Mesenchymal stem cell (in vitro differentiated cells and primary cell): ENCODE measurements around the gene THTPA.

Source experiments
- DNase-seq: peaks from one replicate; pipeline ENCODE4 v3.0.0-alpha.2; 2013
- H2AFZ ChIP-seq: one replicate; pipeline ENCODE4 v1.6.1; 2013; ENCODE audit warnings: low read depth, mild to moderate bottlenecking, control low read depth, inconsistent platforms, low read length, moderate library complexity
- H2AK5ac ChIP-seq: 2 replicates; pipeline ENCODE4 v1.6.1; 2013; ENCODE audit warnings: low read length, moderate library complexity, mild to moderate bottlenecking, inconsistent platforms; ENCODE audit not compliant: severe bottlenecking
- H2BK120ac ChIP-seq: one replicate; pipeline ENCODE4 v1.6.1; 2013; ENCODE audit warnings: low read depth, mild to moderate bottlenecking, inconsistent platforms, low read length, moderate library complexity
- H2BK12ac ChIP-seq, 2 experiments: one replicate each; pipeline ENCODE4 v1.6.1; 2013; ENCODE audit warnings: inconsistent platforms in 2 of 2, low read length in 2 of 2, mild to moderate bottlenecking in 2 of 2, moderate library complexity in 2 of 2, control low read depth in 1 of 2
- H2BK15ac ChIP-seq: one replicate; pipeline ENCODE4 v1.6.1; 2013; ENCODE audit warnings: mild to moderate bottlenecking, low read depth, inconsistent platforms; ENCODE audit not compliant: poor library complexity, severe bottlenecking
- H2BK5ac ChIP-seq: 2 replicates; pipeline ENCODE4 v1.6.1; 2013; ENCODE audit warnings: low read depth, mild to moderate bottlenecking, low read length, control low read depth, inconsistent platforms; ENCODE audit not compliant: poor library complexity, severe bottlenecking
- H3K14ac ChIP-seq, 2 experiments: one replicate each; pipeline ENCODE4 v1.6.1; 2013; ENCODE audit warnings: inconsistent platforms in 2 of 2, low read length in 2 of 2, control low read depth in 1 of 2, mild to moderate bottlenecking in 1 of 2, moderate library complexity in 1 of 2
- H3K18ac ChIP-seq, 2 experiments: one replicate each; pipeline ENCODE4 v1.6.1; 2013; ENCODE audit warnings: inconsistent platforms in 2 of 2, low read length in 2 of 2, control low read depth in 1 of 2, low read depth in 1 of 2, mild to moderate bottlenecking in 1 of 2
- H3K23ac ChIP-seq, 2 experiments: one replicate each; pipeline ENCODE4 v1.6.1; 2013; ENCODE audit warnings: inconsistent platforms in 2 of 2, low read length in 2 of 2, mild to moderate bottlenecking in 2 of 2, moderate library complexity in 2 of 2, control low read depth in 1 of 2
- H3K27ac ChIP-seq: 2 replicates; pipeline ENCODE4 v1.5.1; 2013; ENCODE audit warnings: mild to moderate bottlenecking, moderate library complexity, low read length, control low read depth, inconsistent platforms; ENCODE audit not compliant: poor library complexity, severe bottlenecking
- H3K27me3 ChIP-seq, 2 experiments: 2 replicates each; pipeline versions ENCODE4 v1.6.1 to v1.7.0; 2013; ENCODE audit warnings: low read length in 2 of 2, mild to moderate bottlenecking in 2 of 2, moderate library complexity in 2 of 2, control low read depth in 1 of 2, inconsistent platforms in 1 of 2; ENCODE audit not compliant: control insufficient read depth in 1 of 2, insufficient read depth in 1 of 2
- H3K36me3 ChIP-seq, 2 experiments: 2 replicates each; pipeline versions ENCODE4 v1.6.1 to v1.7.0; 2013; ENCODE audit warnings: low read length in 2 of 2, control low read depth in 1 of 2, inconsistent platforms in 1 of 2, low read depth in 1 of 2, mild to moderate bottlenecking in 1 of 2; ENCODE audit not compliant: insufficient read depth in 2 of 2, control insufficient read depth in 1 of 2
- H3K4ac ChIP-seq, 2 experiments: one replicate each; pipeline ENCODE4 v1.6.1; 2013; ENCODE audit warnings: inconsistent platforms in 2 of 2, low read length in 2 of 2, mild to moderate bottlenecking in 2 of 2, moderate library complexity in 2 of 2, control low read depth in 1 of 2, low read depth in 1 of 2
- H3K4me1 ChIP-seq: 2 replicates; pipeline ENCODE4 v1.6.1; 2013; ENCODE audit warnings: low read depth, low read length, control low read depth; ENCODE audit not compliant: control insufficient read depth, insufficient read depth
- H3K4me2 ChIP-seq: 2 replicates; pipeline ENCODE4 v1.6.1; 2013; ENCODE audit warnings: low read length, mild to moderate bottlenecking, inconsistent platforms; ENCODE audit not compliant: poor library complexity, severe bottlenecking
- H3K4me3 ChIP-seq, 2 experiments: 2 replicates each; pipeline versions ENCODE4 v1.5.1 to v1.7.0; 2013; ENCODE audit warnings: low read length in 2 of 2, mild to moderate bottlenecking in 2 of 2, control low read depth in 1 of 2, low read depth in 1 of 2; ENCODE audit not compliant: insufficient read depth in 1 of 2
- H3K79me1 ChIP-seq: replicated peaks from 2 replicates; pipeline ENCODE4 v1.6.1; 2013; ENCODE audit warnings: mild to moderate bottlenecking, control low read depth, low read length, inconsistent platforms; ENCODE audit not compliant: poor library complexity, severe bottlenecking
- H3K9ac ChIP-seq: 2 replicates; pipeline ENCODE4 v1.7.0; 2013; ENCODE audit warnings: mild to moderate bottlenecking, low read length, moderate library complexity
- H3K9me3 ChIP-seq: 2 replicates; pipeline ENCODE4 v1.7.0; 2013; ENCODE audit warnings: mild to moderate bottlenecking, low read length; ENCODE audit not compliant: control insufficient read depth
- H4K8ac ChIP-seq: one replicate; pipeline ENCODE4 v1.6.1; 2013; ENCODE audit warnings: inconsistent platforms, mild to moderate bottlenecking, low read length, moderate library complexity
- H4K91ac ChIP-seq: one replicate; pipeline ENCODE4 v1.6.1; 2013; ENCODE audit warnings: mild to moderate bottlenecking, low read length, inconsistent platforms
- WGBS: methylation state at CpG from one replicate; pipeline ENCODE4 v1.1.7; 2013; ENCODE audit warnings: mixed read lengths; 5-methylcytosine and 5-hydroxymethylcytosine counted together

The THTPA gene

DNA sequence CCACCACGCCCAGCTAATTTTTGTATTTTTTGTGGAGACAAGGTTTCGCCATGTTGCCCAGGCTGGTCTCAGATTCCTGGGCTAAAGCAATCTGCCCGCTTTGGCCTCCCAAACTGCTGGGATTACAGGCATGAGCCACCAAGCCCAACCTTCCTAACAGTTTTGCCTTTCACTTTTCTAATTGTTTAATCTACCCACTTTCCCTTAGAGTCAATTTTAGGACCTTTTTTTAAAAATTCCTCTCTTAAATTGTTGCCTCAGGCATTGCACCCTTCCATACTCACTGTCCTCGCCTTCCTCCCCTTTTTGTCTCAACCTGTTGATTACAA lies 16.0 kb upstream of the THTPA start:
- no peak overlapping the region for H3K4ac ChIP-seq
- WGBS = 83% methylated on average over 3 of the region's 4 CpGs
- no peak overlapping the region for H3K14ac ChIP-seq
- no peak overlapping the region for H4K8ac ChIP-seq
- H2BK5ac ChIP-seq = no peak overlapping the region
- H3K9me3 ChIP-seq = no peaks in the 10 kb centered on the region
- no peak overlapping the region for H3K23ac ChIP-seq
- no peak overlapping the region for H2BK120ac ChIP-seq
- H3K4me1 ChIP-seq = peaks cover 5% of the 10 kb centered on the region
- no peak overlapping the region for H2BK12ac ChIP-seq
- H3K4me2 ChIP-seq = no peak overlapping the region
- peaks cover 3% of the 10 kb centered on the region for H3K79me1 ChIP-seq
- no peak overlapping the region for H2AK5ac ChIP-seq
- peaks cover 0 to 4% of the 10 kb centered on the region in 2 experiments for H3K36me3 ChIP-seq
- no peak for DNase-seq
- no peaks in the 10 kb centered on the region for H3K27me3 ChIP-seq
- H3K18ac ChIP-seq = no peak overlapping the region
- no peak overlapping the region for H3K9ac ChIP-seq
- no peak overlapping the region for H2BK15ac ChIP-seq
- H4K91ac ChIP-seq = no peak overlapping the region
- H3K27ac ChIP-seq = no peak overlapping the region
- H2AFZ ChIP-seq = no peak overlapping the region
- H3K4me3 ChIP-seq = no peak overlapping the region

DNA sequence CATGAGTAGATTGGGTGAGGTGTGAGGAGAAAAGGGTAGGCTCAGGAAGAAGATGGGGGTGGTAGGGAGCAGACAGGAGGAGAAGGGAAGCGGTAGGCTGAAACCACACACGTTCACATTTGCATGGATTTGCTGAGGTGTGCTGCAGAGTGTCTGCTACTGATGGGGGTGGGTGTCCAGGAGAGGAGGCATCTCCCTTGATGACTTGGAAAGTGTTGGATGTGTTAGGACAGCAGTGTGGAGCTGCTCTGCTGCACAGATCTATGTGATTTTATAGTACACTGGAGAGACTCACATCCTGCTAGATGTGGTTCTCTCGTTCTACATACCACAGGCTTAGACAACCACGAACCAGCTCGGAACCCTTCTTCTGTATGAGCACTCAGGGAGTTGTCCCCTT lies 13.8 kb upstream of the THTPA start:
- no peak overlapping the region for H3K4ac ChIP-seq
- no peaks in the 10 kb centered on the region for H3K9me3 ChIP-seq
- DNase-seq = no peak
- no peak overlapping the region for H2AFZ ChIP-seq
- H2BK15ac ChIP-seq = no peak overlapping the region
- H3K27ac ChIP-seq = no peak overlapping the region
- peaks cover 5% of the 10 kb centered on the region for H3K4me1 ChIP-seq
- H3K4me3 ChIP-seq = no peak overlapping the region
- WGBS = 91% methylated on average over 5 of the region's 5 CpGs
- H3K9ac ChIP-seq = no peak overlapping the region
- H3K14ac ChIP-seq = no peak overlapping the region
- no peak overlapping the region for H2BK12ac ChIP-seq
- H3K4me2 ChIP-seq = no peak overlapping the region
- H4K8ac ChIP-seq = peak overlapping the region; percentile 62
- peaks cover 0 to 2% of the 10 kb centered on the region in 2 experiments for H3K36me3 ChIP-seq
- H3K23ac ChIP-seq = no peak overlapping the region
- no peak overlapping the region for H2AK5ac ChIP-seq
- H4K91ac ChIP-seq = no peak overlapping the region
- no peak overlapping the region for H3K18ac ChIP-seq
- no peak overlapping the region for H2BK5ac ChIP-seq
- no peak overlapping the region for H2BK120ac ChIP-seq
- peaks cover 4% of the 10 kb centered on the region for H3K79me1 ChIP-seq
- H3K27me3 ChIP-seq = no peaks in the 10 kb centered on the region

DNA sequence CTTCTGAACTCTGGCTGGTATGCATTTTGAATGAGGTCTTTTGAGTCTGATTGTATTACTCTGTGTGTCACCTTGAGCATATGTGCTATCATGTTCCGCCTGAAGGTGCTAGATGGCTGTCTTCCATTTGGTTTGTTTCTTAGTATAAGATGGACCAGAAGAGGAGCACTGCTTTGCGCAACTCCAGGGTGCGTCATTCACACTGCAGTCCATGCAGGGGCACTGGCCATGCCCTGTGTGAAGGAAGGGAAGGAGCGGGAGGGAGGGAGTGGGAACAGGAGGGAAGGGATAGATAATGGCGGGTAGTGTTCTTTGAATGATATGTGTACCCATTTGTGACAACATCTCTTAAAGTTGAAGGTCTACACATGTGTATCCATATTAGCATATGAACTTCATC lies 12.7 kb upstream of the THTPA start:
- no peak overlapping the region for H3K14ac ChIP-seq
- no peaks in the 10 kb centered on the region for H3K27me3 ChIP-seq
- no peak overlapping the region for H3K18ac ChIP-seq
- no peak overlapping the region for H2BK15ac ChIP-seq
- H2BK5ac ChIP-seq = no peak overlapping the region
- H3K23ac ChIP-seq = no peak overlapping the region
- H2AFZ ChIP-seq = no peak overlapping the region
- no peak overlapping the region for H3K4me3 ChIP-seq
- H3K9me3 ChIP-seq = no peaks in the 10 kb centered on the region
- H2BK12ac ChIP-seq = no peak overlapping the region
- no peak overlapping the region for H3K27ac ChIP-seq
- DNase-seq = no peak
- H3K36me3 ChIP-seq = peaks cover 0 to 2% of the 10 kb centered on the region in 2 experiments
- no peak overlapping the region for H4K8ac ChIP-seq
- H2BK120ac ChIP-seq = no peak overlapping the region
- H3K4me2 ChIP-seq = no peak overlapping the region
- 99% methylated on average over 4 of the region's 5 CpGs for WGBS
- no peak overlapping the region for H3K9ac ChIP-seq
- H2AK5ac ChIP-seq = no peak overlapping the region
- H3K4me1 ChIP-seq = peaks cover 4% of the 10 kb centered on the region
- H3K4ac ChIP-seq = no peak overlapping the region
- no peak overlapping the region for H4K91ac ChIP-seq
- H3K79me1 ChIP-seq = peaks cover 2% of the 10 kb centered on the region

DNA sequence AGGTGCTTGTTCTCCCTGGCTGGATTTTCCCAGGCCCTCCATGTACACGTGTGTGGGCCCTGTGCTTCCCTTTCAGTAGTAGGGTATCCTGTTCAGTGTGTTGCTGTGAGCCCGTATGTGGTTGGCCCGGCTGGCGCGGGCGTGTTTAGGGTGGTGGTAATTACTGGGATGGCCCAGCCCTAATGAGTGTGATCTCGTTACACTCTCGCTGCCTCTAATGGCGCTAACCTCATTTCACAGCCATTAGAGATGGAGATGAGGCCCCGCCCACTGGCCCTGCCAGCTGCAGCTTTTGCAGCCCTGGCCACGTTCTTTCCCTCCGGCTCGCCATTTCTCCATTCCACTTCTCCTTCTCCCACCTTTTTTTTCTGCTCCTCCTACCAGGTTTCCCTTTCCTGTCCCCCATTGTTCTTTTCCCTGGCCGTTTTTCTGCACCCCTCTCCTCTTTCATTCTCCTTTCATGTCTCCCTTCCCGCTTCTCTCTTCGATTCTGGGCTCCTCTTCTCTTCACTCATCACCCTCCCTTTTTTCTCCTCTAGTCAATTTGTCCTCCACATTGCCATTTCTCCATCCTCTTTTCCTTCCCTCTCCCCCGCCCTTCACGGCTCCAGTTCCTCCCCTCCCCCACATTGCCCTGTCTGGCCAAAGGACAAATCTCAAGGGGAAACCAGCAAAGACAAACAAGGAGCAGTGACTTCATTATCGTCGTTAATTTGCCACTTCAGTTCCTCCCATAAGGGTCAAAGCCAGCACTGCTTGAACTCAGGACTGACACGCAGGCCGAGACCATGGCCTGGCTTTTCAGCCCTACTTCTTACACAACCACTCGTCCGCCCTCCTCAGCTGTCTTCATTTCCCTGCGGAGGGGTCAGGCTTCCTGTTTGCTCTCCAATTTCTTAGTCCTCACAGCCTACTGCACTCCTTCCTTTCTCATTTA lies 11.3 kb upstream of the THTPA start:
- Histone ChIP-seq H3K4me1 (peaks cover 2% of the 10 kb centered on the region), H2BK12ac (peak overlapping the region in 1 of 2 experiments; percentile 11), H3K79me1 (peaks cover 2% of the 10 kb centered on the region), H3K27me3 (peaks cover 0 to 4% of the 10 kb centered on the region in 2 experiments), H4K91ac (no peak overlapping the region), H2AFZ (peak overlapping the region; percentile 43), H2BK5ac (no peak overlapping the region), H3K27ac (no peak overlapping the region), H3K18ac (no peak overlapping the region), H2BK120ac (no peak overlapping the region), H3K9me3 (no peaks in the 10 kb centered on the region), H3K9ac (peak overlapping the region; percentile 40), H3K36me3 (peaks cover 0 to 2% of the 10 kb centered on the region in 2 experiments), H2BK15ac (no peak overlapping the region), H3K23ac (no peak overlapping the region), H3K14ac (no peak overlapping the region), H4K8ac (no peak overlapping the region), H3K4me3 (no peak overlapping the region), H3K4ac (no peak overlapping the region), H3K4me2 (no peak overlapping the region), H2AK5ac (no peak overlapping the region)
- DNase-seq = no peak
- WGBS = 40% methylated on average over 25 of the region's 25 CpGs
